GM12873 (cell line): ENCODE measurements around the gene EFR3B.

Source experiments
- TF ChIP-seq, protein P1 (sequence below): IDR thresholded peaks from 2 replicates; pipeline ENCODE4 v1.5.1; 2012; ENCODE audit warnings: low read depth, mild to moderate bottlenecking, moderate library complexity, low read length, control low read depth; ENCODE audit not compliant: insufficient read depth; ENCODE audit errors: missing control alignments

EFR3B gene

DNA sequence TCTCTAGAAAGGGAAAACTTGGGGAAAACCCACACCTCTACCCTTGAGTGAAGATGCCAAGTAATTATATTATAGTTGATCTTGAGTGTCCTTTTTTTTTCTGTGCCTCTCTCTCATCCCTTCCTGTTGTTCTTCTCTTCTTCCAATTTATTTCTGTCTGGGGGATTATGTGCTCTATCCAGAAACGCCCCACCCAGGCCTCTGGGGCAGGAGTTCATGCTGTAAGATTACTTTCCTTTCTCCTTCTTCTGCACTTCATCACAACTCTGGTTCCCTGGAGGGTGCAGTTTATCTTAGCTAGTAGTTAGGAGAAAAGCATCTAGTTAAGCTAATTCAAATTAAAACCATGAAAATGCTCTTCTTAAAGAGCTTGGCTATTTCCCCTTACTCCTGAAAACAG, 39.8 kb upstream of the EFR3B start:
- TF ChIP-seq, protein P1, sequence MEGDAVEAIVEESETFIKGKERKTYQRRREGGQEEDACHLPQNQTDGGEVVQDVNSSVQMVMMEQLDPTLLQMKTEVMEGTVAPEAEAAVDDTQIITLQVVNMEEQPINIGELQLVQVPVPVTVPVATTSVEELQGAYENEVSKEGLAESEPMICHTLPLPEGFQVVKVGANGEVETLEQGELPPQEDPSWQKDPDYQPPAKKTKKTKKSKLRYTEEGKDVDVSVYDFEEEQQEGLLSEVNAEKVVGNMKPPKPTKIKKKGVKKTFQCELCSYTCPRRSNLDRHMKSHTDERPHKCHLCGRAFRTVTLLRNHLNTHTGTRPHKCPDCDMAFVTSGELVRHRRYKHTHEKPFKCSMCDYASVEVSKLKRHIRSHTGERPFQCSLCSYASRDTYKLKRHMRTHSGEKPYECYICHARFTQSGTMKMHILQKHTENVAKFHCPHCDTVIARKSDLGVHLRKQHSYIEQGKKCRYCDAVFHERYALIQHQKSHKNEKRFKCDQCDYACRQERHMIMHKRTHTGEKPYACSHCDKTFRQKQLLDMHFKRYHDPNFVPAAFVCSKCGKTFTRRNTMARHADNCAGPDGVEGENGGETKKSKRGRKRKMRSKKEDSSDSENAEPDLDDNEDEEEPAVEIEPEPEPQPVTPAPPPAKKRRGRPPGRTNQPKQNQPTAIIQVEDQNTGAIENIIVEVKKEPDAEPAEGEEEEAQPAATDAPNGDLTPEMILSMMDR = no peak

DNA sequence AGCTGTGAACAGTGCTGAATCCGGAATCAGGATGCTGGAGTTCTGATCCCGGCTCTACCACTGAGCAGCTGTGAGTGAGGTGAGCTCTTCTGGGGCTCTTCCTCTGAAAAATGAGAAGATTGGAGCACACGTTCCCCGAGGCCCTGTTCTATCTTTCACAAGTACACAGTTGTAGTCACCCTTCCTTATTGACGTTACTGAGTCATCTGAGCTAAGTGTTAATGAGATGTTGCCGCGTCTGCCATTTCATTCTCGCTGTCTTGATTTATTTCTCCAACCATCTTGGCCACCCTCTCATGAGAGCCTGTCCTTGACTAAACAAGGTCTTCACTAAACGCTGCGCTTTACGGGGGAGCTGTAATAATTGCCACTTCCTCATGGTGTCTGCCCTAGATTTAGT, 31.9 kb upstream of the EFR3B start:
- TF ChIP-seq, protein P1 = no peak

DNA sequence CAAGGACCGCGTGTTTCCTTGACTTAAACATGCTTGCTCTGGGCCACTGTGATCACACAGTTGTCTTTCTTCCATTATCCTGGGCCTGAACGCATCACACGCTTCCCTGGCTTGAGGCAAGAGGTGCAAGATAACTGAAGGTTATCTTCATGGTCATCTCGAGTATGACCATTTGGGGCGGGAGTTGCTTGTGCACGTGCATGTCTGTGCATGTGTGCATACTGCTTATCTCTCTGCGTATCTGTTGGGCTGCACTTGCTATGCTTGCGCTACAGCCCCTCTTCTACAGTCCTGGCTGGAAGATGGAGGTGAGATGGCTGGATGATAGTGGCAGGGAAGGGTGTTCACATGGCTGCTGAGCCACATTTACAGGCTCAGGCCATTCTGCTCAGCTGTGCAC, 27.2 kb upstream of the EFR3B start:
- TF ChIP-seq, protein P1 = no peak

DNA sequence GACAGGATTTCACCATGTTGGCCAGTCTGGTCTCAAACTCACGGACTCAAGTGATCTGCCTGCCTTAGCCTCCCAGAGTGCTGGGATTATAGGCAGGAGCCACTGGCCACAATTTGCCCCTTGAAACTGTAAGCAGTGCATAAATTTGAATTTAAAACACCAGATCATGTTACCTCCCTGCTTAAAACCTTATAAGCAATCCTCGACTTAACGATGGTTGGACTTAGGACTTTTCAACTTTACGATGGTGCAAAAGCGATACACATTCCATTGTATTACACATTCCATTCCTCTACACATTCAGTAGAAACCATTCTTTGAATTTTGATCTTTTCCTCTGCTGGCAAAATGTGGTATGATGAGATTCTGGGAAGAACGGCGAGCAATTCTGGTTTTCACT, 23.2 kb upstream of the EFR3B start:
- TF ChIP-seq, protein P1 = no peak

DNA sequence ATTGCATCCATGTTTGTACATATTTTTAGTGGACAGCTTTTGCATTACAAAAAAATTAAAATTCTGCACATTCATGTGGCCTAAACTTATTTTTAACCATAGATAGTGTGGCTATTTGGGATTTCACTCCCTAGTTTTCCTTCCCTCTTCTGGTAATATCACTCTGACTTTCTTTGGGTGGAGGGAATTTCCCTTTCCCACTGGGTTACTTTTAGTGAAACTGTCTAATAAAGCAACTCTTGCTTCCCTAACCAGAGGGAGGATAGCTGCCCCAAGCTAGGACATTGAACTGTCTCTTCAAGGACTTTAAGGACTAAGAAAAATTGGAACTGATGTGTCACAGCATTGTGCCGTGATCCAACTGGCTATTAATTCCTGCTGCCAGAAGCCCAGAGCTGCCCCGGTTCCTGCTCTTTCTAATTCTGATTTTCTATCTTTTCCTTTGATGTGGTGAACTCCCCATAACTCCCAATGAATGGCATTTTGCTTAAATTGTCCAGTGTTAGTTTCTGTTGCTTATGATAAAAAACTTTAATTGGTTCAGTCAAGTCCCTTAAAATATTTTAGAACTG, 20.0 kb upstream of the EFR3B start:
- TF ChIP-seq, protein P1 = no peak

DNA sequence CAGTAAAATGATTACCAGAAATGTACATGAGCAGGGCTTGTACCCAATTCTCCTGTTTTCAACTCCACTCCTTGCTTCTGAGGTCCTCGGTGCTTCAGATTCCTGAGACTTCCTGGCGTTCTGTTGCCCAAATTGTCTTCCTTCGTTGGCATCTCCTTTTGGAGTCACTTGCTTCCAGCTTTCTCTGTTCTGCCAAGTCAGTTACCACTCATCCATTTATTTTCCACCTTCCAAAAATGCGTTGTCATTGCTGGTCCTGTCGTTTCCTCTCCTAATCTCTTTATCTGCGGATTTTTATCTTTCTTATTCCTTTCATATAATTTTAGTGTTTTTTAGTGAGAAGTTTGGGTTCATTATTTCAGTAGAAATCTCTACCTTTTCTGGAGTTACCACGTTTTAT, 18.5 kb upstream of the EFR3B start:
- TF ChIP-seq, protein P1 = no peak

DNA sequence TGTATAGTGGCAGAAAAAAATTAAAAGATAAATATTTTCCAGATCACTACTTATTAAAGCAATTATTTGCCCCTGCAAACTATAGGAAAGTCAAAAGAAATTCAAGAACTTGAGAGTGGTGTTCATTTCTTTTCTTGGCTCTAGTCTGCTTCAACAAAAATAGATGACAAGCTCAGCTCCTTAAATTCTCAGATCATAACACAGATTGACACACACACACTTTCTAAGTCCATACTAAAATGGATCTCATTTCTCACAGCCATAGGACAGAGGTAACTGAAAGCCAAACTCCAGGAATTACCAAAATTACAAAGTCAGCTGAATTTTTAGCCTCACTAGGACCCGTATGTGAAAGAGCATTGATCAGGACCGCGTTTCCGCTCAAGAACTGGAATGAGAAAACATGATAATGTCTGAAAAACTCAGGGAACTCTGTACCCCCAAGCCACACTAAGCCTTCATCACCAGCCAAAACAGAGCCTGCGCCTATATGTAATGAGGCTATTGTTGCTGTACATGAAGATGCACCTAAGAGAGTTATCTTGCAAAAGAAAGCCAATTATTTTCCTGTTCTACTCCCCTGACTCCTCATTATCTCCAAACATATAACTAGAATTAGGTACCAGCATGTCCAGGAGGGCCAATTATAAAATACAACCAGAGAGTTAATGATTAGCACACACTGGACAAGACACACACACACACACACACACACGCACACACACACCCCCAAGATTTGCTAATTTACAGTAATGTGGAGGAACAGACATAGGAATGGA, 16.5 kb upstream of the EFR3B start:
- TF ChIP-seq, protein P1 = no peak
